Spleen (tissue), 11 donors: ENCODE results near the gene EXD3. TPM values are rescaled to one million over a fixed set of nuclear protein-coding genes. Genes with fewer than 3 reads are reported as not detected.
A peak's percentile ranks its signal among the peaks of the same experiment; 100 is the strongest.

ENCODE experiments used
- DNase-seq: peaks from one replicate; pipeline ENCODE4 v3.0.0-alpha.2; 2020
- H3K27ac ChIP-seq, 8 donors: fragments of 200-600 bp; sonication (generic) in 7 of 8; 1 replicate in 4 of 8; 2 replicates in 4 of 8; pipeline versions ENCODE4 v1.5.0 to v1.8.0; 2016 to 2021; ENCODE audit warnings: inconsistent platforms in 4 of 8, mild to moderate bottlenecking in 4 of 8, moderate library complexity in 1 of 8
- H3K27me3 ChIP-seq, 7 donors: fragments of 200-600 bp; sonication (generic) in 6 of 7; replicated peaks in 1 of 7; 1 replicate in 4 of 7; 2 replicates in 3 of 7; pipeline versions ENCODE4 v1.5.0 to v1.8.0; 2016 to 2021; ENCODE audit warnings: inconsistent platforms in 3 of 7, mild to moderate bottlenecking in 1 of 7
- H3K36me3 ChIP-seq, 6 donors: fragments of 200-600 bp; sonication (generic) in 5 of 6; 1 replicate in 4 of 6; 2 replicates in 2 of 6; pipeline versions ENCODE4 v1.5.0 to v1.8.0; 2016 to 2021; ENCODE audit warnings: inconsistent platforms in 2 of 6
- H3K4me1 ChIP-seq, 6 donors: fragments of 200-600 bp; sonication (generic) in 5 of 6; 1 replicate in 3 of 6; 2 replicates in 3 of 6; pipeline versions ENCODE4 v1.5.0 to v1.8.0; 2016 to 2021; ENCODE audit warnings: inconsistent platforms in 3 of 6
- H3K4me3 ChIP-seq, 8 donors: fragments of 200-600 bp; sonication (generic) in 7 of 8; 1 replicate in 4 of 8; 2 replicates in 4 of 8; pipeline versions ENCODE4 v1.5.0 to v1.8.0; 2016 to 2021; ENCODE audit warnings: inconsistent platforms in 4 of 8, mild to moderate bottlenecking in 4 of 8, moderate library complexity in 2 of 8
- H3K9me3 ChIP-seq, 8 donors: fragments of 200-600 bp; sonication (generic) in 7 of 8; 1 replicate in 4 of 8; 2 replicates in 4 of 8; pipeline versions ENCODE4 v1.5.0 to v1.8.0; 2016 to 2021; ENCODE audit warnings: inconsistent platforms in 4 of 8
- POLR2A ChIP-seq, 3 donors: fragments of 450-650 bp; IDR thresholded peaks; one replicate each; pipeline ENCODE4 v1.5.1; 2017; ENCODE audit warnings: antibody characterized with exemption in 3 of 3, mild to moderate bottlenecking in 1 of 3
- POLR2AphosphoS5 ChIP-seq, 3 donors: sonication (generic); formaldehyde crosslinking; IDR thresholded peaks; one replicate each; pipeline ENCODE4 v1.5.1; 2017; ENCODE audit warnings: antibody characterized with exemption in 3 of 3
- WGBS, 5 donors: extraction: QIAGEN DNeasy Blood & Tissue Kit in 3 of 5; methylation state at CpG; one replicate each; pipeline versions ENCODE4 v1.1.5 to v1.1.7; 2013 to 2018; 5-methylcytosine and 5-hydroxymethylcytosine counted together
- intact Hi-C: fragments of 100-400 bp; cut with DNase I; formaldehyde crosslinking; loops from one replicate; pipeline ENCODE4 v1.15.0; 2023; ENCODE audit warnings: low total_unique reads
- polyA plus RNA-seq, 3 donors: library from polyadenylated mRNA; stranded (reverse); fragments of 200-250 nt; gene quantifications; one replicate each; pipeline ENCODE4 v1.2.1, GENCODE V29; 2013
- total RNA-seq, 7 donors: library from RNA; depleted of rRNA in 3 of 7; stranded (reverse); fragments of >200 nt in 3 of 7; fragmentation: NEBNext Ultra II Directional in 4 of 7; extraction: Animal tissue kit (Norgen Biotek cat#: 25700) in 4 of 7; gene quantifications; one replicate each; pipeline versions ENCODE4 v1.1.0 to v1.2.1, GENCODE V29; 2016 to 2021
- TF ChIP-seq, protein P1 (sequence below), 11 experiments: fragments of 200-600 bp in 7 of 11; fragments of 450-650 bp in 4 of 11; sonication (generic) in 4 of 11; IDR thresholded peaks in 8 of 11; conservative IDR thresholded peaks in 3 of 11; 1 replicate in 7 of 11; 2 replicates in 4 of 11; pipeline versions ENCODE4 v1.4.0 to v1.8.0; 2016 to 2021; ENCODE audit warnings: antibody characterized with exemption in 11 of 11, inconsistent platforms in 4 of 11, mild to moderate bottlenecking in 1 of 11
- donor health status: healthy with polysubstance abuse.
- donor health status: DM: no; HTN: no; CAD: no; lungs with moderate emphysema.
- donor health status: DM: no; HTN: no; CAD: no.
- donor health status: Bipolar disorder and iron deficiency.
- donor health status: healthy.
- donor health status: DM: no; HTN: no; CAD: no.
- donor health status: DM: yes; HTN: yes; CAD: no.

EXD3 gene
- total and polyA plus RNA-seq, 10 donors, result 14.5 to 62.3 (median 36.3) TPM

DNA sequence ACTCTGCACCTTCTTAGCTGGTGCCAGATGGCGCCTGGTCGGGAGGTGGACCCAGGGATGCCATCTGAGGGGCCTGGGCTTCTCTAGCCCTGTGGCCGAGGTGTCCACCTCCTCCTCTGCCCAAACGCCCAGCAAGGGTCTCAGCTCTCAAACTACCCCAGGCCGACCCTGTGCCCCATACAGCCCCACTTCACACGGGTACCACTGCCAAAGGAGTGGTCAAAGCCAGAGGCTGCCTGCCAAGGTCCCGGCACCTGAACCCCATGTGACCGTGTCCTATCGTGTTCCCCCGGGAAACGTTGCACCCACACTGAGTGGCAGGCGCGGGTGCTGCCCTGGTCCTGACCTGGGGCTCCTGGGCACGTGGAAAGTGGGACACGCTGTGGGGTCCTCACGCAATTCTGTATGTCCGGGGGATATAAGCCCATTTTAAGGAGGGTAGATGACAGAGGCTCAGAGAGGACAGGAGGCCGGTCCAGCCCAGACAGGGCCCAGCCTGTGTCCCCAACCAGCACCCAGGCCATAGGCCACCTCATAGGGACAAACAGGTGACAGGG, 16.3 kb upstream of the EXD3 start:
- Histone ChIP-seq H3K27ac (no peak overlapping the region), H3K36me3 (no peaks in the 10 kb centered on the region), H3K27me3 (peaks cover 0 to 86% (median 28%) of the 10 kb centered on the region in 7 donors), H3K4me1 (peaks cover 0 to 42% (median 15%) of the 10 kb centered on the region in 6 donors), H3K4me3 (no peak overlapping the region), H3K9me3 (no peaks in the 10 kb centered on the region)
- peak; percentile 47 for DNase-seq
- WGBS, 5 donors, result 70 to 84% (median 82%) methylated on average over 15 to 18 of the region's 18 CpGs
- intact Hi-C loops, result no loop called here
- TF ChIP-seq POLR2A (IDR thresholded peaks at IDR 0.05), result no peak
- TF ChIP-seq, protein P1, sequence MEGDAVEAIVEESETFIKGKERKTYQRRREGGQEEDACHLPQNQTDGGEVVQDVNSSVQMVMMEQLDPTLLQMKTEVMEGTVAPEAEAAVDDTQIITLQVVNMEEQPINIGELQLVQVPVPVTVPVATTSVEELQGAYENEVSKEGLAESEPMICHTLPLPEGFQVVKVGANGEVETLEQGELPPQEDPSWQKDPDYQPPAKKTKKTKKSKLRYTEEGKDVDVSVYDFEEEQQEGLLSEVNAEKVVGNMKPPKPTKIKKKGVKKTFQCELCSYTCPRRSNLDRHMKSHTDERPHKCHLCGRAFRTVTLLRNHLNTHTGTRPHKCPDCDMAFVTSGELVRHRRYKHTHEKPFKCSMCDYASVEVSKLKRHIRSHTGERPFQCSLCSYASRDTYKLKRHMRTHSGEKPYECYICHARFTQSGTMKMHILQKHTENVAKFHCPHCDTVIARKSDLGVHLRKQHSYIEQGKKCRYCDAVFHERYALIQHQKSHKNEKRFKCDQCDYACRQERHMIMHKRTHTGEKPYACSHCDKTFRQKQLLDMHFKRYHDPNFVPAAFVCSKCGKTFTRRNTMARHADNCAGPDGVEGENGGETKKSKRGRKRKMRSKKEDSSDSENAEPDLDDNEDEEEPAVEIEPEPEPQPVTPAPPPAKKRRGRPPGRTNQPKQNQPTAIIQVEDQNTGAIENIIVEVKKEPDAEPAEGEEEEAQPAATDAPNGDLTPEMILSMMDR (IDR thresholded peaks at IDR 0.05 in 8 of 11, conservative IDR thresholded peaks at IDR 0.05 in 3 of 11), result no peak
- TF ChIP-seq POLR2AphosphoS5 (IDR thresholded peaks at IDR 0.05), result no peak

DNA sequence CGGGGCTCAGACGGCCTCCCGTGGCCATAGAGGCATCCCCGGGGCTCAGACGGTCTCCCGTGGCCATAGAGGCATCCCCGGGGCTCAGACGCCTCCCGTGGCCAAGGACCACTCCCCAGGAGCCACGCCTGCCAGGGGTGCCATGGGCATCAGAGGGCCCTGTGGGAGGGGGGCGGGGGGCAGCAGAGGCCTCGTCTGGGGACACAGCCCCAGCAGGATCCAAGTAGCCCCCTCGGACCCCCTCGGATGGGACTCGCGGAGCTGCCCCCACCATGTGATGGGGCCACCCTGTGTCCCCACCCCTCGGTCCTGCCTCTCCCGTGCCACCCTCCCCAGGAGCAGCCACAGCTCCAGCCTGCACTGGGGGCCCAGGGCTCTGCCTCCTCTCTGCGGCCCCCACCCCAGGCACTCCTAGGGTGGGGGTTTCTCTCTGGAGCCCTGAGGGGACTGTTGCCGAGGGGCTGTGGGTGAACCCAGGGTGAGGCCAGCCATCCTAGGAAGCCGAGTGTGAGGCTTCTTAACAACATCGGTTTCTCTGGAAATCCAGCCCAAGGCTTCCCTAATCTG, 15.7 kb upstream of the EXD3 start:
- Histone ChIP-seq H3K36me3 (no peaks in the 10 kb centered on the region), H3K4me3 (no peak overlapping the region), H3K27ac (no peak overlapping the region), H3K4me1 (peaks cover 0 to 45% (median 15%) of the 10 kb centered on the region in 6 donors), H3K27me3 (peaks cover 0 to 86% (median 22%) of the 10 kb centered on the region in 7 donors), H3K9me3 (no peaks in the 10 kb centered on the region)
- WGBS, 5 donors, result 66 to 89% (median 87%) methylated on average over 4 to 22 of the region's 22 CpGs
- intact Hi-C loops, result no loop called here
- peak; percentile 65 for DNase-seq
- TF ChIP-seq POLR2AphosphoS5 (IDR thresholded peaks at IDR 0.05) (no peak), POLR2A (IDR thresholded peaks at IDR 0.05) (no peak)
- TF ChIP-seq, protein P1 (IDR thresholded peaks at IDR 0.05 in 8 of 11, conservative IDR thresholded peaks at IDR 0.05 in 3 of 11), result no peak

DNA sequence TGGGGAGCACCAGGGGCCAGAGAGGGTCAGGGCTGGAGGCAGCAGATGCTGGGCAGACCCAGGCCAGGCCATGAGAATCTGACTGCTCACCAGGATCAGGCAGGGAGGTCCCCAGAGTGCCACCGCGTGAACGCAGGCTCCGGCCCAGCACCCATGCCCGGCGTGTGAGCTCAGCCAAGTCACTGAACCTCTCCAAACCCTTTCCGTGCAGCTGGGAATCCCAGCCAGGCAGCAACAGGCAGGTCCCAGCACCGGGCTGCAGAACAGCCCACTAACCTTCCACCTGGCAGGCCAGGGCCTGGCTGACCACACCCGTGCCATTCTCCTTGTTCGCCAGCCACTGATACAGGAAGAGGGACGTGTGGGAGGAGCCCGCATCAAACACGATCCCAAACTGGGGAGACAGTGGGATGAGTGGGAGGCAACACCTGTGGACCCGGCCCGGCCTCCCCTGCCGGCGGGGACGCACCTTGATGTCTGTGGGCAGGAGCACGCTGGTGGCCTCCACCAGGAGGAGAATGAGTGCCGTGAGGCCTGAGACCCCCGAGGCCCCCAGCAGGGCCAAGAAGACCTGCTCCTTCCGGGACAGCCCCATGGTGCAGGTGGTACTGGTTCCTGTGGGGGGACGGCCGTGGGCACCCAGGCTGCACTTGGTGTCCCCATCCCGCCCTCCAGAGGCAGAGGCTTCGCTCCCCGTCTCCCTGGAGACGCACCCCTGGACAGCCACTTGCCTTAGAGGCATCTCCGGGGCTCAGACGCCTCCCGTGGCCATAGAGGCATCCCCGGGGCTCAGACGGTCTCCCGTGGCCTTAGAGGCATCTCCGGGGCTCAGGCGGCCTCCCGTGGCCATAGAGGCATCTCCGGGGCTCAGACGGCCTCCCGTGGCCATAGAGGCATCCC, 15.0 kb upstream of the EXD3 start:
- peaks cover 0 to 81% (median 18%) of the 10 kb centered on the region in 7 donors for H3K27me3 ChIP-seq
- TF ChIP-seq POLR2A (IDR thresholded peaks at IDR 0.05), result no peak
- no peak for TF ChIP-seq POLR2AphosphoS5 (IDR thresholded peaks at IDR 0.05)
- TF ChIP-seq, protein P1 (IDR thresholded peaks at IDR 0.05 in 8 of 11, conservative IDR thresholded peaks at IDR 0.05 in 3 of 11), result no peak
- no peak overlapping the region for H3K27ac ChIP-seq
- no peaks in the 10 kb centered on the region for H3K9me3 ChIP-seq
- peak; percentile 67 for DNase-seq
- H3K4me1 ChIP-seq, result peaks cover 0 to 45% (median 15%) of the 10 kb centered on the region in 6 donors
- no peaks in the 10 kb centered on the region for H3K36me3 ChIP-seq
- intact Hi-C loops, result no loop called here
- H3K4me3 ChIP-seq, result no peak overlapping the region
- 77 to 91% (median 83%) methylated on average over 17 to 40 of the region's 40 CpGs for WGBS, 5 donors
